Ovary (tissue), 9 donors: ENCODE data around the gene C14orf93. TPM values are rescaled to one million over a fixed set of nuclear protein-coding genes. Genes with fewer than 3 reads are reported as not detected.

Experiments
- DNase-seq, 5 donors: peaks; one replicate each; pipeline ENCODE4 v3.0.0-alpha.2; 2019 to 2020
- H3K27ac ChIP-seq, 2 donors: fragments of 200-600 bp; one replicate each; pipeline versions ENCODE4 v1.5.1 to v1.8.0; 2019 to 2022
- H3K27me3 ChIP-seq: fragments of 200-600 bp; one replicate; pipeline ENCODE4 v1.8.0; 2022
- H3K36me3 ChIP-seq: fragments of 200-600 bp; sonication (generic); one replicate; pipeline ENCODE4 v1.5.1; 2019
- H3K4me1 ChIP-seq: one replicate; pipeline ENCODE4 v1.8.1; 2013; ENCODE audit warnings: mild to moderate bottlenecking, moderate library complexity; ENCODE audit not compliant: insufficient read depth
- H3K4me3 ChIP-seq: fragments of 200-600 bp; sonication (generic); one replicate; pipeline ENCODE4 v1.5.1; 2017
- H3K9me3 ChIP-seq, 2 donors: fragments of 200-600 bp in 1 of 2; sonication (generic) in 1 of 2; one replicate each; pipeline versions ENCODE4 v1.5.1 to v1.8.1; 2013 to 2019; ENCODE audit warnings: mild to moderate bottlenecking in 1 of 2, moderate library complexity in 1 of 2
- EP300 ChIP-seq: sonication (generic); formaldehyde crosslinking; IDR thresholded peaks from one replicate; pipeline ENCODE4 v1.6.1; 2017; ENCODE audit warnings: antibody characterized with exemption
- POLR2A ChIP-seq: fragments of 450-650 bp; IDR thresholded peaks from one replicate; pipeline ENCODE4 v1.6.1; 2017; ENCODE audit warnings: antibody characterized with exemption, mild to moderate bottlenecking, moderate library complexity
- WGBS, 3 donors: extraction: QIAGEN DNeasy Blood & Tissue Kit in 1 of 3; methylation state at CpG; one replicate each; pipeline versions ENCODE4 v1.1.5 to v1.1.7; 2013 to 2017; 5-methylcytosine and 5-hydroxymethylcytosine counted together
- intact Hi-C, 4 donors: fragments of 100-400 bp; cut with DNase I; formaldehyde crosslinking; loops; one replicate each; pipeline versions ENCODE4 v1.11.0 to v1.15.1; 2022 to 2023
- polyA plus RNA-seq, 2 donors: library from polyadenylated mRNA; stranded (reverse); fragments of 200-250 nt in 1 of 2; fragments of 350-450 nt in 1 of 2; fragmentation: Illumina TruSeq in 1 of 2; extraction: RNeasy Lipid Tissue Mini Kit (QIAGEN cat#74804) in 1 of 2; gene quantifications; one replicate each; pipeline ENCODE4 v1.2.3, GENCODE V29; 2013 to 2014
- total RNA-seq, 7 donors: library from RNA; depleted of rRNA in 2 of 7; stranded (reverse); fragments of >200 nt in 2 of 7; fragmentation: NEBNext Ultra II Directional in 3 of 7; extraction: Animal tissue kit (Norgen Biotek cat#: 25700) in 3 of 7; gene quantifications; one replicate each; pipeline versions ENCODE4 v1.1.0 to v1.2.4, GENCODE V29; 2016 to 2023
- TF ChIP-seq, protein P1 (sequence below), 3 donors: fragments of 450-650 bp in 2 of 3; fragments of 200-600 bp in 1 of 3; IDR thresholded peaks; one replicate each; pipeline versions ENCODE4 v1.5.1 to v1.8.0; 2016 to 2022; ENCODE audit warnings: antibody characterized with exemption in 3 of 3, mild to moderate bottlenecking in 1 of 3
- donor health status: DM: no; HTN: no; CAD: no; lungs with moderate emphysema.
- donor health status: DM: no; HTN: no; CAD: no.
- donor health status: Bipolar disorder and iron deficiency.
- donor health status: DM: yes; HTN: yes; CAD: no.
- donor health status: DM: no; HTN: no; CAD: no.
- donor health status: DM: yes; HTN: yes; CAD: no.

The C14orf93 gene
- total and polyA plus RNA-seq, 9 donors: 7.2 to 12.7 (median 10.8) TPM

DNA sequence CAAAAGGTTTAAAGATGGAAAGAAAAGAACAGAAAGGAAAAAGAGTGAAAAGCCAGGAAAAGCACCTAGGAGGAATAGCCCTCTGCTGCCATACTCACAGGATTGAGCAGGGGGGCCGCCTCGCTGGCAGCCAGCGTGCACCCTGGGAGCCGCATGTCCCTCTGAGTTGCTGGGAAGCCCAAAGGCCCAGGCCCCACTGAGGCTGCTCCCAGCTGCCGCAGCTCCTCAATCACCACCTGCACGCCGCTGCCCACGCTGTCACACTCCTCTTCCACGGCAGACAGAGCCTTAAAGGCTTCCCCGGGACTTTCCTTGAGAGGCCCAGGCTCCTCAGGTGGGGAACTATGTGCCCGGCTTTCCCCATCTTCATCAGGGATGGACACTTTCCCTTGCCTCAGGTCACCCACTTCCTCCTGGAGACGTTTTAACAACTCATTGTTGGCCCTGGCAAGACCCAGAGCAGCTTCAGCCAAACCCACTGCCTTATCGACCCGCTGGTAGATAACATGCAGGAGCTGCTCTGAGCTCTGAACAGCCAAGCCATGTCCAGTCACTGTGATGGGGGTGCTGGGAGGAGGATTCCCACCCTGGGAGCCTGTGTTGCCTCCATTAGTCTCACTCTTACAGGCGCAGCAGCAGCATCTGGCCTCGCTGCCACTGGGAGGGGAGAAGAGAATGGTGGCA, 11.5 kb downstream of the C14orf93 start:
- TF ChIP-seq, protein P1, sequence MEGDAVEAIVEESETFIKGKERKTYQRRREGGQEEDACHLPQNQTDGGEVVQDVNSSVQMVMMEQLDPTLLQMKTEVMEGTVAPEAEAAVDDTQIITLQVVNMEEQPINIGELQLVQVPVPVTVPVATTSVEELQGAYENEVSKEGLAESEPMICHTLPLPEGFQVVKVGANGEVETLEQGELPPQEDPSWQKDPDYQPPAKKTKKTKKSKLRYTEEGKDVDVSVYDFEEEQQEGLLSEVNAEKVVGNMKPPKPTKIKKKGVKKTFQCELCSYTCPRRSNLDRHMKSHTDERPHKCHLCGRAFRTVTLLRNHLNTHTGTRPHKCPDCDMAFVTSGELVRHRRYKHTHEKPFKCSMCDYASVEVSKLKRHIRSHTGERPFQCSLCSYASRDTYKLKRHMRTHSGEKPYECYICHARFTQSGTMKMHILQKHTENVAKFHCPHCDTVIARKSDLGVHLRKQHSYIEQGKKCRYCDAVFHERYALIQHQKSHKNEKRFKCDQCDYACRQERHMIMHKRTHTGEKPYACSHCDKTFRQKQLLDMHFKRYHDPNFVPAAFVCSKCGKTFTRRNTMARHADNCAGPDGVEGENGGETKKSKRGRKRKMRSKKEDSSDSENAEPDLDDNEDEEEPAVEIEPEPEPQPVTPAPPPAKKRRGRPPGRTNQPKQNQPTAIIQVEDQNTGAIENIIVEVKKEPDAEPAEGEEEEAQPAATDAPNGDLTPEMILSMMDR (IDR thresholded peaks at IDR 0.05): no peak
- no peak for TF ChIP-seq EP300
- no peak for TF ChIP-seq POLR2A
- Histone ChIP-seq H3K36me3 (no peaks in the 10 kb centered on the region), H3K27me3 (no peaks in the 10 kb centered on the region), H3K4me1 (peaks cover 7% of the 10 kb centered on the region), H3K9me3 (no peaks in the 10 kb centered on the region), H3K27ac (no peak overlapping the region), H3K4me3 (no peak overlapping the region)
- intact Hi-C loops: loop anchor here in 1 of 4 donors (5.0 kb wide), 1 partner anchor 54 kb away; no protein-coding TSS in a partner anchor
- no peak for DNase-seq
- WGBS, 3 donors: 76 to 83% (median 82%) methylated on average over 16 of the region's 16 CpGs

DNA sequence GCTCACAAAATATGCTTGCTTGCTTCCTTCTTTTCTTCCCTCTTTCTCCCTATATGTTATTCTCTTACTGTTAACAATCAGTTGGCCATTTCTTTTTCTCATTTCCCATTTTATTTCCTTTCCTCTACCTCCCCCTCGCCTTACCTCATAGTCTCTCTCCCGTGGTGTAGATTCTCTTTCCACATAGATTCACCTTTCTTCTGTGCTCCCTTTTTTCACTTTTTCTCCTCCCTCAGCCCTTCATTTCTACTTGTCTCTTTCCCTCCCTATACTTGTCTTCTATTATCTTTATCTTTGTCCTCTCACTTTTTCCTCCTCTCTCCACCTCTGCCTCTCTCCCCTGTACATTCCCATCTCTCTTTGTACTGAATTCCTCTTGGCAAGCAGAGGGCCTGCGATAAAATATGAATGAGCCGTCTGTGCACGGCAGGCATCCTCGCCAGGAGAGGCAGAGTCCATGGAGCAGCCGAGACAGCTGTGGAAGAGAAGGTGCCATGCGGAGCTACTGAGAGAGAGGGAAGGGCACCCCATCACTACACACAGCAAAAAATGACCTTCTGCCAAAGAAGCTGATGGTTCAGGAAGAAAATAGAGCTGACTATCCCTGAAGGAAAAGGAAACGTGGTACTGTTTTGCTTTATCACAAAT, 12.1 kb downstream of the C14orf93 start:
- H3K4me3 ChIP-seq: no peak overlapping the region
- H3K4me1 ChIP-seq: peaks cover 7% of the 10 kb centered on the region
- WGBS, 3 donors: 42 to 57% (median 52%) methylated on average over 9 of the region's 9 CpGs
- H3K27me3 ChIP-seq: no peaks in the 10 kb centered on the region
- no peaks in the 10 kb centered on the region for H3K9me3 ChIP-seq
- intact Hi-C loops: loop anchor here in 1 of 4 donors (5.0 kb wide), 1 partner anchor 55 kb away; no protein-coding TSS in a partner anchor
- no peak overlapping the region for H3K27ac ChIP-seq
- TF ChIP-seq POLR2A (no peak), EP300 (no peak)
- TF ChIP-seq, protein P1 (IDR thresholded peaks at IDR 0.05): no peak
- no peak for DNase-seq
- no peaks in the 10 kb centered on the region for H3K36me3 ChIP-seq

DNA sequence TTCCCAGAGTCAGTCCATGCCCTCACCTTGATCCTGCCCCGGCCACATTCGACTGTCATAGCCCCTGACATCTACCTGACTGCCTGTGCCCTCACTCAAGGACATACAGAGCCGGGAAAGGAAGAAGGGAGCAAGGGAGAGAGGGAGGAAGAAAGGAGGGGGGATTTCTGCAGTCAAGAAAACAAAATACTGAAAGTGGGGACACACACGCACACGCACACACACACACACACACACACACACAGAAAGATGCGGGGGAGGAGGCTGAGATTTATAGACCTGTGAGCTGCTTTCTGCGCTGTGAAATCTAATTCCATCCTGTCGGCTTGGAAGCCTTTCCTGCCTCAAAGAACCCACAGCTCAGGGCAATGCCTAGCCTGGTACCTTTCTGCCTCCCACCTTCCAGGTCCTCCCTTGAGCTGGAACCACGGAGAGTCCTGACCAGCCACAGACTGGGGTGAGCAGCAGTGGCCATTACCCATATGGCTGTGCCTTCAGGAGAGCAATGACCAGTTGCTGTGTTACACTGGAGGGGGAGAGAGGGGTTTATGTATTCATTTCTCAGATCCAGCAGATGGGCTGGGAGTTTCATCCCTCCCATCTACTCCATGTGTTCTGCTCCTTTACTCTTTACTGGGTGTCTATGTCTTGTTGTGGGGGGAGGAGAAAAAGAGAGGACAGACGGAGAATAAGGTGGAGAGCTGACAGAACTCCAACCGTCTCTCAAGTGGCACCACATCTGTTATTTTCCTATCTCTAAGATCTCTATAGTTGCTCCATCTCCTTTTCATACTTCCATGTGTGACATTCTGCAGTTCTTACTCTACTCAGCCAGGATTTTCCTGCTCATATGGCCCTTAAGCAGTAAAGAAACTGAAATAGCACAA, 12.9 kb downstream of the C14orf93 start:
- H3K27me3 ChIP-seq: no peaks in the 10 kb centered on the region
- 20 to 29% (median 27%) methylated on average over 11 of the region's 11 CpGs for WGBS, 3 donors
- TF ChIP-seq, protein P1 (IDR thresholded peaks at IDR 0.05): no peak
- TF ChIP-seq POLR2A (no peak), EP300 (no peak)
- H3K9me3 ChIP-seq: no peaks in the 10 kb centered on the region
- H3K4me1 ChIP-seq: peaks cover 7% of the 10 kb centered on the region
- intact Hi-C loops: loop anchor here in 1 of 4 donors (5.0 kb wide), 1 partner anchor 55 kb away; no protein-coding TSS in a partner anchor
- peak in 4 of 5 donors; percentile 54 to 72 (median 57) for DNase-seq
- no peaks in the 10 kb centered on the region for H3K36me3 ChIP-seq
- no peak overlapping the region for H3K4me3 ChIP-seq
- H3K27ac ChIP-seq: no peak overlapping the region

DNA sequence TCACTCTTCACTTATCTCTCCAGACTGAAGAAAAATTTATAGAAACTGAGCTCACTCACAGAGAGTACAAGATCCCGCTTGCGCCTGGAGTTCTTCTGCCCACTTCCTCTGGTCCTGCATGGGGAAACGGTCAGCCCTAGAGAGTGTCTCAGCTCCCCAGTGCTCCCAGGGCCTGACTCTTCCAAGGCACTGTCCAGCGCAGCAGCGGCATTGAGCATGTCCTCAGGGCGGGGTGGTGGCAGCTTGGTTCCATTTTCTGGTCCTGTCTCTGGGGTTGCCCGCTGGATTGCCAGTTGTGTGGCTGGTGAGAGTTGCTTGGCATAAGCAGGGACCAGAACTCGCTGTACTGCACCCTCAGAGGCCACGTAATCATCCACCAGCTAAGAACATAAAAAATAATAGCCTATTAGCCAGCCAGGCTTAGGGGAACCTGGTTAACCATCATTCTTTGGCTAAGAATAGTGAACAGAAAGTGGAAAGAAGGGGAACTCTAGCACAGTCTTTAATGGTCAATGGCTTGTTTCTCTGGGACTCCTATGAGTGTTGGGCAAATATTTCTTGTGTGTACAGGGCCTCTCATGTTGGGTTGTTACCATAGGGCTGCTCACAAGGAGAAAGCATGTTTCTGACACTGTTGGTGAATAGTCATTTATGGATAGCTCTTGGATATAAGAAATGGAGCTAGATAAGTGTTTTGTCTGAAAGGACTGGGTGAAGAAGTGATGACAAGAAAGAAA, 13.9 kb downstream of the C14orf93 start:
- intact Hi-C loops: loop anchor here in 1 of 4 donors (5.0 kb wide), 1 partner anchor 56 kb away; no protein-coding TSS in a partner anchor
- 93 to 95% (median 95%) methylated on average over 9 of the region's 9 CpGs for WGBS, 3 donors

More for the DNA sequence above, 13.9 kb downstream of the C14orf93 start:
- Histone ChIP-seq H3K36me3 (no peaks in the 10 kb centered on the region), H3K9me3 (no peaks in the 10 kb centered on the region), H3K4me1 (peaks cover 7% of the 10 kb centered on the region), H3K27ac (no peak overlapping the region), H3K27me3 (no peaks in the 10 kb centered on the region), H3K4me3 (no peak overlapping the region)
- no peak for DNase-seq
- TF ChIP-seq EP300: no peak
- TF ChIP-seq, protein P1 (IDR thresholded peaks at IDR 0.05): no peak
- no peak for TF ChIP-seq POLR2A
